NCI-H446 treated with DMSO at 0.1 percent for 48 hours (cell line): ENCODE measurements around the gene DCAF6.

Experiments used
- DNase-seq: peaks from one replicate; lab custom pipeline; 2025; lab: John Stamatoyannopoulos, UW

Gene DCAF6

DNA sequence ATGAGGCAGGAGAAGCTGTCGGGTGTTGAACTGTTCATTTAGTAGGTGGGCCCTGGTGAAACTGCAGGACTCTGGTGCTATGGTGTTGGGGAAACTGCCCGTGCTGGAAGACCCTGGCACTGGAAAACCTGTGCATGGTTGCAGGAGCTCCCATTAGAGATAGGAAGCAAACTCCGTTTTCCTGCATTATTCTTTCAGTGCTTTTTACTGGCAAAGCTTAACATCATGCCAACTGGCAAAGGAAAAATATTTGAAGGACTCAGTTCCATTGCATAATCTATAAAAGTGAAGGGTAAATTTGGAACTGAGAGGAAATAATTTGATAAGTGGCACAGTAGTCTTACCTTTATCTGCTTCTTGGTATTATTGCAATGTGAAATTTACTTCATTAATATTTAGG, 32.1 kb downstream of the DCAF6 start:
- DNase-seq, result no peak

- no peak for DNase-seq
Measured at GRCh38 chr1:167973832-167974231, 37.3 kb downstream of the DCAF6 start.

DNA sequence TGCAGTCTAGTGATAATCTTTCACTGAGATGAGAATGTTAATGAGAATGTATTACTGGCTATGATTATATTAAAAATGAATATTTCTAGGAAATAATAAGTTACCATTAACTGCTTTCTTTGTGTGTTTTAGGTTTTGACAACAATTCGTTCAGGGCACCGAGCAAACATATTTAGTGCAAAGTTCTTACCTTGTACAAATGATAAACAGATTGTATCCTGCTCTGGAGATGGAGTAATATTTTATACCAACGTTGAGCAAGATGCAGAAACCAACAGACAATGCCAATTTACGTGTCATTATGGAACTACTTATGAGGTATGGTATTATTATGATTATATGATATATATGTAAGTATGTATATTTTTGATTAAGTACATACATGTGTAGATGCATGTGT, 38.2 kb downstream of the DCAF6 start:
- DNase-seq, result no peak

GRCh38 chr1:167977245-167977644, 40.8 kb downstream of the DCAF6 start:
- no peak for DNase-seq

GRCh38 chr1:167981933-167982332, 45.5 kb downstream of the DCAF6 start:
- no peak for DNase-seq

DNA sequence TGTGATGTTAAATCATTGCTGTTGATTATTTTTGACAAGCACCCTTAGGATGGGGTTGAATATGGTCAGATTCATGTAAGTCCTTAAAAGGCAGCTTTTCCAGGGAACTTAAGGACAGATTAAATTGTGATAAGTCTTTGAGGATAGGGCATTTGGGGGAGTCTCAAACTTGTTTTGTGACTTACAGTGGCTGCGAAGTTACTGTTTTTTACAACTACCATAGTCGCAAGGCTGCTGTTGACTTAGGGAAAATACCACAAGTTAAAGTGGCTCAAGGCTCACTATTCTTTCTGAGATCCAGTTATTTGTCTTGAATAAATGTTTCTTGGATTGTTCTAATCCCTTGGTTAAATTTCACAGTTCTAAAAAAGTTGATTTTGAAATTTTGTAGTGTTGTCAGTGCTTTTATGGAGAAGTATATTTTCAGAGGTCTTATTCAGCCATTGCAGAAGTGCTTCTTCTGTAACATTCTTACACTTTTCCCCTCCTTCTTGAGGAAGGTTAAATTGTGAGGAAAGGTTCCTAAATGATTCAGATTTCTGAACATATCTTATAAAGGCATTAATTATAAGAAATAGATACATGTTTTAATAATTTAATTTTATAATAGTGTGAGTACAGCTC, 47.4 kb downstream of the DCAF6 start:
- DNase-seq, result no peak

DNA sequence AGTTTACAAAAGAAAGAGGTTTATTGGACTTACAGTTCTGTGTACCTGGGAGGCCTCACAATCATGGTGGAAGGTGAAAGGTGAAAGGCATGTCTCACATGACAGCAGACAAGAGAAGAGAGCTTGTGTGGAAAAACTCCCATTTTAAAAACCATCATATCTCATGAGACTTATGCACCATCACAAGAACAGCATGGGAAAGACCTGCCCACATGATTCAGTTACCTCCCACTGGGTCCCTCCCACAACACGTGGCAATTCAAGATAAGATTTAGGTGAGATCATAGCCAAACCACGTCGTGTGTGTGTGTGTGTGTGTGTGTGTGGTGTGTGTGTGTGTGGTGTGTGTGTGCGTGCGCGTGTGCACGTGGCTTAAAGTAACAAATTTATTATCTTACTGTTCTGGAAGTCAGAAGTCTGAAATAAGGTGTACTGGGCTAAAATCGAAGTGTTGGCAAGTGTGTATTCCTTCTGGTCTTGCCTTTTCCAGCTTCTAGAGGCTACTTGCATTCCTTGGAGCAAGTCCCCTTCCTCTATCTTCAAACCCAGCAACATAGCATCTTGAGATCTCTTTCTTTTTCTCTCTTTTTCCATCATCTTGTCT, 48.5 kb downstream of the DCAF6 start:
- no peak for DNase-seq

GRCh38 chr1:167987174-167987573, 50.7 kb downstream of the DCAF6 start:
- no peak for DNase-seq

- no peak for DNase-seq
Measured at GRCh38 chr1:167991546-167991945, 55.1 kb downstream of the DCAF6 start.

GRCh38 chr1:167993720-167994119, 57.2 kb downstream of the DCAF6 start:
- no peak for DNase-seq

GRCh38 chr1:167994560-167994959, 58.1 kb downstream of the DCAF6 start:
- DNase-seq, result no peak

GRCh38 chr1:167995038-167995437, 58.6 kb downstream of the DCAF6 start:
- DNase-seq, result no peak

DNA sequence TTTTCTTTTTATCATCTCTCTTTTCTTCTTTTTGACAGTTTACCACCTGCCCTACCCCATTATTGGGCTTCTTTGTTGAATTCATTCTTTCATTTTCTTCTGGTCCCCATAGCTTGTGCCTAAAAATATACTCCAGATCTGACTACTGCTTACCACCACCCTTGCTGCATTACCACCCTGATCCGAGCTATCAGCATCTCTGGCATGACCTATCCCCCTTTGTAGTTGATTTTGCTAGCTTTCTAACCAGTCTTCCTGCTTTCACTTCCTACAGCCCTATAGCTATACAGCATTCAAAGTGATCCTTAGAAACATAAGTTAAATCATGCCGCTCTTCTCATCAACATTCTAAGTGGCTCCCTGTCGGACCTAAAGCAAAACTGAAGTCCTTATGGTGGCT, 59.8 kb downstream of the DCAF6 start:
- no peak for DNase-seq

- no peak for DNase-seq
Measured at GRCh38 chr1:167997037-167997575, 60.6 kb downstream of the DCAF6 start.

- no peak for DNase-seq
Measured at GRCh38 chr1:167999877-168000276, 63.4 kb downstream of the DCAF6 start.

DNA sequence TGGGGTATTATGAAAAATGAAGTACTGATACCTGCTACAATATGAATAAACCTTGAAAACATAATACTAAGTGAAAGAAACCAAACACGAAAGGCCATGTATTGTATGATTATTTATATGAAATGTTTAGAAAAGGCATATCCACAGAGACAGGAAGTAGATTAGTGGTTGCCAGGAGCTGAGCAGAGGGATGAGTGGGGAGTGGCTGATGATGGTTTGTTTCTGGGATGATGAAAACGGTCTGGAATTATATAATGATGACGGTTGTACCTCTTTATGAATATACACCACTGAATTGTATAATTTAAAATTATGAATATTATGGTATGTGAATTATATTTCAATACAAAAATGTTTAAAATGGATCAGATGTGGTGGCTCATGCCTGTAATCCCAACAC, 64.2 kb downstream of the DCAF6 start:
- DNase-seq, result no peak

DNA sequence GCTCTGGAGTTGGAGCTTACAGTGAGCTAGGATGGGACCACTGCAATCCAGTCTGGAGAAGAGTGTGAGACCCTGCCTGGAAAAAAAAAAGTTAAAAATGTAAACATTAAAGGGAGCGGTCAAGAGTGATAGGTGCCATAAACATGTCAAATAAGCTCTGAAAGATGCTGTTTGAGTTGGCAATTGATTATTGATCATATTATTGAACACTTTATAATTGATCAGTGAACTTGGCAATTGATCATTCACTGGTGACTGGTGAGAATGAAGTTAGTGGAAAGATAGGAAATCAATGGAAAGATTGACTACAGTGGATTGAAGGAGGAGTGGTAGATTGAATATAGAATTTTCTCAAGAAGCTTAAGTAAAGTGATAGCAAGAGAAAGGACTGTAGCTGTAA, 64.7 kb downstream of the DCAF6 start:
- DNase-seq, result no peak

DNA sequence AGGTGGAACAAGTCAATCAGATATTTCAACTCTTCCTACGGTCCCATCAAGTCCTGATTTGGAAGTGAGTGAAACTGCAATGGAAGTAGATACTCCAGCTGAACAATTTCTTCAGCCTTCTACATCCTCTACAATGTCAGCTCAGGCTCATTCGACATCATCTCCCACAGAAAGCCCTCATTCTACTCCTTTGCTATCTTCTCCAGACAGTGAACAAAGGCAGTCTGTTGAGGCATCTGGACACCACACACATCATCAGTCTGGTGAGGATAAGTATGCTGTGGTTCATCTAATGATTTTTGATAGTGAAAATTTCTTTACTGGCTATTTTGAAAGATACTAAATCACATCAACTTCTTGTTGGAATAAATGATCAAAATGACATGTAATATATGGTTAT, 68.0 kb downstream of the DCAF6 start:
- no peak for DNase-seq

DNA sequence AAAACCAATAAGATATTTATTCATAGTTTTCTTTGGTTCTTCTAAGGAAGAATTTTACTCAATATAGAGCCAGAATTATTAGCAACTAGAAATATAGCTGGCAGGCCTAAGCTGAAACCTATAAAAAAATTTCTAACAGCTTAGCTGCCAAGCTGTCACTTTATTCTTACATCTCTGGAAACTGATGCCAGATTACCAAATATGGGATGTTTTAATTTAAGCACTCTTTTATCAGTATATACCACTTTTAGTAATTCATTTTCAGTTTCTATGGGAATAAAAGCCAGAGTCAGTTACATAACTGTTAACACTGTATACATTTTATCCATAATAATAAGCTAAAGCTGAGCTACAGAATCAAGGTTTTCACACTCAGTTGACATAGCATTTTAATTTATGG, 69.0 kb downstream of the DCAF6 start:
- no peak for DNase-seq

GRCh38 chr1:168007691-168008090, 71.2 kb downstream of the DCAF6 start:
- DNase-seq, result no peak

- no peak for DNase-seq
Measured at GRCh38 chr1:168008595-168008994, 72.1 kb downstream of the DCAF6 start.

- no peak for DNase-seq
Measured at GRCh38 chr1:168009322-168009721, 72.8 kb downstream of the DCAF6 start.

- DNase-seq, result no peak
Measured at GRCh38 chr1:168019407-168019806, 82.9 kb downstream of the DCAF6 start.

- no peak for DNase-seq
Measured at GRCh38 chr1:168031198-168031597, 94.7 kb downstream of the DCAF6 start.
